Tibial nerve (tissue), 4 donors: Measurements from ENCODE around the gene ATP6V1G3.

ENCODE experiments used
- EP300 ChIP-seq, 2 donors: sonication (generic); formaldehyde crosslinking; IDR thresholded peaks; one replicate each; pipeline ENCODE4 v1.6.1; 2017; ENCODE audit warnings: antibody characterized with exemption in 2 of 2, mild to moderate bottlenecking in 1 of 2
- POLR2A ChIP-seq, 2 donors: fragments of 450-650 bp; IDR thresholded peaks; one replicate each; pipeline ENCODE4 v1.6.1; 2017; ENCODE audit warnings: antibody characterized with exemption in 2 of 2, mild to moderate bottlenecking in 2 of 2, moderate library complexity in 2 of 2
- TF ChIP-seq, protein P1 (sequence below), 5 experiments: fragments of 200-600 bp in 3 of 5; fragments of 450-650 bp in 2 of 5; sonication (generic) in 3 of 5; IDR thresholded peaks; one replicate each; pipeline ENCODE4 v1.5.1; 2016 to 2019; ENCODE audit warnings: antibody characterized with exemption in 5 of 5, mild to moderate bottlenecking in 3 of 5, moderate library complexity in 2 of 5

DNA sequence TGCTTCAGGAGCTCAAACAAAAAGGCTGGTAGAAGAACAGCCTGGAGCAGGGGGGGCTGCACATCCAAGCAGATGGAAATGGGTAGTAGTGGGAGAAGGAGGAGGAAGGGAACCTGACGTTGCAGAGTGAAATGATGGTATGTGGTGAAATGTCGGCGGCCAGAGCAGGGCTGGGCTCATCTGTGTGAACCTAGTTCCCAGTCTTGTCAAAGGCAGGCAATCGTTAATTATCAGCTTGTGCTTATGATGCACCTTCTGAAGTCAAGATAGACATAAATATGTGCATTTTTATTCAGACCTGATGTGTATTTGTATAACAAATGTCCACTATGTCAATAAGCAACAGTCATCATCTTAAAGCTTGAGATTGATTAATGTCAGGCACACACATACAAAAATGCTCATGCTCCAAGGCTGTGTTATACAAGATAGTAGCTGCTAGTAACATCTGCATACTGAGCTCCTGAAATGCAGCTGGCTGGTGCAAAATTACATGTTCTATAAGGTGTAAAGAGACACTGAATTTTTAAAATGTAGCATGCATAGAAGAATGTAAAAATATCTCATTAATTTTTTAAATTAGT lies 10.6 kb upstream of the ATP6V1G3 start:
- TF ChIP-seq POLR2A (IDR thresholded peaks at IDR 0.05) (no peak), EP300 (IDR thresholded peaks at IDR 0.05) (no peak)
- TF ChIP-seq, protein P1, sequence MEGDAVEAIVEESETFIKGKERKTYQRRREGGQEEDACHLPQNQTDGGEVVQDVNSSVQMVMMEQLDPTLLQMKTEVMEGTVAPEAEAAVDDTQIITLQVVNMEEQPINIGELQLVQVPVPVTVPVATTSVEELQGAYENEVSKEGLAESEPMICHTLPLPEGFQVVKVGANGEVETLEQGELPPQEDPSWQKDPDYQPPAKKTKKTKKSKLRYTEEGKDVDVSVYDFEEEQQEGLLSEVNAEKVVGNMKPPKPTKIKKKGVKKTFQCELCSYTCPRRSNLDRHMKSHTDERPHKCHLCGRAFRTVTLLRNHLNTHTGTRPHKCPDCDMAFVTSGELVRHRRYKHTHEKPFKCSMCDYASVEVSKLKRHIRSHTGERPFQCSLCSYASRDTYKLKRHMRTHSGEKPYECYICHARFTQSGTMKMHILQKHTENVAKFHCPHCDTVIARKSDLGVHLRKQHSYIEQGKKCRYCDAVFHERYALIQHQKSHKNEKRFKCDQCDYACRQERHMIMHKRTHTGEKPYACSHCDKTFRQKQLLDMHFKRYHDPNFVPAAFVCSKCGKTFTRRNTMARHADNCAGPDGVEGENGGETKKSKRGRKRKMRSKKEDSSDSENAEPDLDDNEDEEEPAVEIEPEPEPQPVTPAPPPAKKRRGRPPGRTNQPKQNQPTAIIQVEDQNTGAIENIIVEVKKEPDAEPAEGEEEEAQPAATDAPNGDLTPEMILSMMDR (IDR thresholded peaks at IDR 0.05) = no peak
